Mucosa of rectum (tissue), 2 donors: ENCODE measurements around the gene CHPF2.

ENCODE experiments used
- H3K27ac ChIP-seq, 2 donors: one replicate each; pipeline ENCODE4 v1.7.0; 2013; ENCODE audit warnings: inconsistent platforms in 2 of 2, low read depth in 2 of 2, low read length in 2 of 2
- H3K27me3 ChIP-seq, 2 donors: one replicate each; pipeline ENCODE4 v1.7.0; 2013; ENCODE audit warnings: low read length in 2 of 2; ENCODE audit not compliant: control insufficient read depth in 2 of 2, insufficient read depth in 2 of 2
- H3K36me3 ChIP-seq, 2 donors: one replicate each; pipeline ENCODE4 v1.7.0; 2013; ENCODE audit warnings: low read length in 2 of 2; ENCODE audit not compliant: control insufficient read depth in 2 of 2, insufficient read depth in 2 of 2
- H3K4me1 ChIP-seq, 2 donors: one replicate each; pipeline ENCODE4 v1.7.0; 2013; ENCODE audit warnings: low read length in 2 of 2, mild to moderate bottlenecking in 1 of 2; ENCODE audit not compliant: control insufficient read depth in 2 of 2, insufficient read depth in 2 of 2
- H3K4me3 ChIP-seq, 2 donors: one replicate each; pipeline ENCODE4 v1.7.0; 2013; ENCODE audit warnings: low read length in 2 of 2
- H3K9ac ChIP-seq, 2 donors: one replicate each; pipeline ENCODE4 v1.7.0; 2013; ENCODE audit warnings: low read length in 2 of 2, low read depth in 1 of 2, mild to moderate bottlenecking in 1 of 2
- H3K9me3 ChIP-seq, 2 donors: one replicate each; pipeline ENCODE4 v1.7.0; 2013; ENCODE audit warnings: low read length in 2 of 2; ENCODE audit not compliant: control insufficient read depth in 2 of 2
- donor health status: healthy.
- donor health status: Normal muscosa, but diverticular disease.

The CHPF2 gene

DNA sequence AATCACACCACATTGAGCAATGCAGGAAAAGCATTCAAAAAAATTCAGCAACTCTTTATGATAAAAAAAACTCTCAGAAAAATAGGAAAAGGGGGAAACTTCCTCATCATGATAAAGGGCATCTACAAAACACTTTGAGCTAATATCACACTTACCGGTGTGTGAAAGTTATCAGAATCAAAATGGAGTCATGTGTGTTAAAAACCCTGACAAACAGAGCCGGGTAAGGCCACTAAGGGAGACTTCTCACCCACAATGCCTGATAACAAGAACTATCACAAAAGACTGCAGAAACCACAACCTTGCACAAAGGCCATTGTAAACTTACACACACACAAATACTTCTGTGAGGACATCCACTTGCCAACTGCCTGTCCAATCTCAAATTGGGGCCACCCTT, 51.0 kb downstream of the CHPF2 start:
- H3K27ac ChIP-seq, result no peak overlapping the region
- peaks cover 4 to 14% of the 10 kb centered on the region in 2 donors for H3K27me3 ChIP-seq
- H3K9ac ChIP-seq, result no peak overlapping the region
- no peak overlapping the region for H3K4me3 ChIP-seq
- no peaks in the 10 kb centered on the region for H3K4me1 ChIP-seq
- H3K9me3 ChIP-seq, result no peaks in the 10 kb centered on the region
- no peaks in the 10 kb centered on the region for H3K36me3 ChIP-seq

DNA sequence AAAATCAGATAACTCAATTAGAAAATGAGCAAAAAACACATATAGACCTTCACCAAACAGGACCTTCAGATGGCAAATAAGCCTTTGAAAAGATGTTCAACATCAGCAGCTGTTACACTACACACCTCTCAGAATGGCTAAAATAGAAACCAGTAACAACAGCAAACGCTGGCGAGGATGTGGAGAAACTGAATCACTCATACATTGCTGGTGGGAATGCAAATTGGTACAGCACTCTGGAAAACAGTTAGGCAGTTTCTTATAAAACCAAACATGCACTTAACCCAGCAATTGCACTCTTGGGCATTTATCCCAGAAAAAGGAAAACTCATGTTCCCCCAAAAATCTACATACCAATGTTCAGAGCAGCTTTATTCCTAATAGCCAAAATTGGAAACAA, 53.9 kb downstream of the CHPF2 start:
- Histone ChIP-seq H3K9me3 (no peaks in the 10 kb centered on the region), H3K36me3 (no peaks in the 10 kb centered on the region), H3K4me3 (no peak overlapping the region), H3K9ac (no peak overlapping the region), H3K27ac (no peak overlapping the region), H3K4me1 (no peaks in the 10 kb centered on the region), H3K27me3 (peaks cover 4 to 16% of the 10 kb centered on the region in 2 donors)
